Endothelial cell of umbilical vein (primary cell): ENCODE results near the gene POLR2L.

Experiments used
- EZH2 ChIP-seq: IDR thresholded peaks from 2 replicates; pipeline ENCODE4 v1.6.1; 2012; ENCODE audit warnings: borderline replicate concordance, low read depth, mild to moderate bottlenecking, moderate library complexity, low read length, inconsistent platforms; ENCODE audit not compliant: severe bottlenecking
- FOS ChIP-seq: IDR thresholded peaks from 2 replicates; pipeline ENCODE4 v1.6.1; 2011; ENCODE audit warnings: mild to moderate bottlenecking, low read length, moderate library complexity, borderline replicate concordance; ENCODE audit not compliant: insufficient read depth
- POLR2A ChIP-seq: IDR thresholded peaks from 2 replicates; pipeline ENCODE4 v1.6.1; 2012; ENCODE audit warnings: low read depth, mild to moderate bottlenecking, control low read depth, low read length
- POLR2AphosphoS5 ChIP-seq: IDR thresholded peaks from 2 replicates; pipeline ENCODE4 v1.6.1; 2012; ENCODE audit warnings: low read depth, mild to moderate bottlenecking, control low read depth, low read length, moderate library complexity; ENCODE audit not compliant: insufficient read depth
- TF ChIP-seq, protein P1 (sequence below), 2 donors: IDR thresholded peaks; 1 replicate in 1 of 2; 2 replicates in 1 of 2; pipeline ENCODE4 v1.5.1; 2011; ENCODE audit warnings: low read length in 2 of 2, mild to moderate bottlenecking in 2 of 2, moderate library complexity in 2 of 2, control low read depth in 1 of 2, inconsistent platforms in 1 of 2, low read depth in 1 of 2; ENCODE audit not compliant: insufficient read depth in 1 of 2; ENCODE audit errors: extremely low read depth in 1 of 2
- TF ChIP-seq, protein P2 (sequence below): IDR thresholded peaks from 2 replicates; pipeline ENCODE4 v1.6.1; 2011; ENCODE audit not compliant: insufficient read depth, insufficient read length

DNA sequence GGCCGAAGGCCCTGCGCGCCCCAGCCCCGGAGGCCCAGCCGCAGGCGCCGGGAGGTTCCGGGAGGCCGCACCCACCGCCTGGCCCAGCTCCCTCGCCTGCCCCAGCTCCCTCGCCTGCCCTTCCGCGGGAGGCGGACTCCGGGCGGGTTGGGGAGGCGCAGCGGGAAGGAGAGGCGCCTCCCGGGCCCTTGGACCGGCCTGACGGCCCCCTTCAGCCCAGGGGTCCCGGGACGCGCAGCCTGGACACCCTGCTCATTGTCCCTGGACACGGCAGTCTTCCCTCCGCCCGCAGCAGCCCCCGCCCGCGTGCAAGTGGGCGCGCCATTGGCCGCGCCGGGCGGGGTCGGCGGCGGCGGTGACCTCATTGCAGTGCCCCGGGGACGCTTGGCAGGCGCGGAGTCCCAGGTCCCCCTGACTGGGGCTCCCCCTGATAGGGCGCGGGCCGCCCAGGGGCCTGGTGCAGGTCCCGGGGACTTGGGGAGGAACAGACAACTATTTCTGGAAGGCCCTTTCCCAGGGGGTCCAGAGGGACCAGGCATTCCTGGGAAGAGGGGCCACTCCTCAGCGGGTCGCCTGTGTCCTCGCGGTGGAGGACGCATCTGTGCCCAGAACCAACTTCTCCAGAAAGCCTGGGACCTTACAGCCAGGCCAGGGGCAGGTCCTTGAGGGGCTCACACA is 9.1 kb downstream of the POLR2L start:
- TF ChIP-seq, protein P1, sequence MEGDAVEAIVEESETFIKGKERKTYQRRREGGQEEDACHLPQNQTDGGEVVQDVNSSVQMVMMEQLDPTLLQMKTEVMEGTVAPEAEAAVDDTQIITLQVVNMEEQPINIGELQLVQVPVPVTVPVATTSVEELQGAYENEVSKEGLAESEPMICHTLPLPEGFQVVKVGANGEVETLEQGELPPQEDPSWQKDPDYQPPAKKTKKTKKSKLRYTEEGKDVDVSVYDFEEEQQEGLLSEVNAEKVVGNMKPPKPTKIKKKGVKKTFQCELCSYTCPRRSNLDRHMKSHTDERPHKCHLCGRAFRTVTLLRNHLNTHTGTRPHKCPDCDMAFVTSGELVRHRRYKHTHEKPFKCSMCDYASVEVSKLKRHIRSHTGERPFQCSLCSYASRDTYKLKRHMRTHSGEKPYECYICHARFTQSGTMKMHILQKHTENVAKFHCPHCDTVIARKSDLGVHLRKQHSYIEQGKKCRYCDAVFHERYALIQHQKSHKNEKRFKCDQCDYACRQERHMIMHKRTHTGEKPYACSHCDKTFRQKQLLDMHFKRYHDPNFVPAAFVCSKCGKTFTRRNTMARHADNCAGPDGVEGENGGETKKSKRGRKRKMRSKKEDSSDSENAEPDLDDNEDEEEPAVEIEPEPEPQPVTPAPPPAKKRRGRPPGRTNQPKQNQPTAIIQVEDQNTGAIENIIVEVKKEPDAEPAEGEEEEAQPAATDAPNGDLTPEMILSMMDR (IDR thresholded peaks at IDR 0.05; ENCODE audit: extremely low read depth in 1 of 2, insufficient read depth in 1 of 2, low read depth in 1 of 2, low read length in 2 of 2) = no peak
- TF ChIP-seq FOS = no peak
- no peak for TF ChIP-seq EZH2
- TF ChIP-seq POLR2A = no peak
- TF ChIP-seq POLR2AphosphoS5 = peak; percentile 21
- TF ChIP-seq, protein P2, sequence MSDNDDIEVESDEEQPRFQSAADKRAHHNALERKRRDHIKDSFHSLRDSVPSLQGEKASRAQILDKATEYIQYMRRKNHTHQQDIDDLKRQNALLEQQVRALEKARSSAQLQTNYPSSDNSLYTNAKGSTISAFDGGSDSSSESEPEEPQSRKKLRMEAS = no peak
